ENCODE measurements around the gene KLHDC10. TPM values are rescaled to one million over a fixed set of nuclear protein-coding genes. Genes with fewer than 3 reads are reported as not detected.
"Not testable (repeated sequence)": the region's sequence is repeated elsewhere in the genome, so short reads cannot be mapped to it uniquely, and the experiment has no call there.

The KLHDC10 gene
- total RNA-seq, 1 donor from 2014 or later: 20.8 TPM

DNA sequence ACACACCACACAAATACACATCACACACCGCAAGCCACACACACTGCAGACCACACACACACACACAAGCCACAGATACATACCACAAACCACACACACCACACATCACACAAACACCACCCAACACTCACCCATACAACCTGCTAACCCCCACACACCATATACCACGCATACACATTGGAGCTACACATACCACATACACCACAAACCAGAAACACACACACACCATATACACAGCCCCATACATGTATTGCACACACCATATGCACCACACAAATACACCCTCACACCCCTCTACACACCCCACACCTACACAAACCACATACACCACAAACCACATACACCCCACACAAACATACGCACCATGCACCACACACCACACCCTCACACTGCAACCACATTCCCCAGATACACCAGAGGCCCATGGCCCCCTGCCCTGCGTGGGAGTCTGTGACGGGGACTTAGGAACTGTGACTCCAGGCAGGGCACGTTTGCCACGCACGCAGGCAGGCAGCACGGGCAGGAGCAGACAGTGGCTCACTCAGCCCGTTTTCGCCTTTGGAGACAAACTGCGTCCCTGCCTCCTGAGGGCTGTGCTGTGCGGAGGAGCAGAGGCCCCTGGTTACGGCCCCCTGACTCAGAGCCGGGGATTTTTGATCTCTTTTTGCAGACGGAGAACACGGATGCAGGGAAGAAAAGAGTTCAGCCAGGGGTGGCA, 82.3 kb downstream of the KLHDC10 start:
- no peak for DNase-seq (ENCODE audit: extremely low read depth, low read depth, low spot score)

GRCh38 chr7:130153211-130153908, 83.0 kb downstream of the KLHDC10 start:
- no peak for DNase-seq (ENCODE audit: extremely low read depth, low read depth, low spot score)

- DNase-seq (ENCODE audit: extremely low read depth, low read depth, low spot score): no peak
These were observed 83.8 kb downstream of the KLHDC10 start for GRCh38 chr7:130154131-130154500.

- DNase-seq (ENCODE audit: extremely low read depth, low read depth, low spot score): no peak
These were observed 84.4 kb downstream of the KLHDC10 start for GRCh38 chr7:130154501-130155317.

GRCh38 chr7:130156140-130156539, 85.8 kb downstream of the KLHDC10 start:
- DNase-seq (ENCODE audit: extremely low read depth, low read depth, low spot score): no peak

DNA sequence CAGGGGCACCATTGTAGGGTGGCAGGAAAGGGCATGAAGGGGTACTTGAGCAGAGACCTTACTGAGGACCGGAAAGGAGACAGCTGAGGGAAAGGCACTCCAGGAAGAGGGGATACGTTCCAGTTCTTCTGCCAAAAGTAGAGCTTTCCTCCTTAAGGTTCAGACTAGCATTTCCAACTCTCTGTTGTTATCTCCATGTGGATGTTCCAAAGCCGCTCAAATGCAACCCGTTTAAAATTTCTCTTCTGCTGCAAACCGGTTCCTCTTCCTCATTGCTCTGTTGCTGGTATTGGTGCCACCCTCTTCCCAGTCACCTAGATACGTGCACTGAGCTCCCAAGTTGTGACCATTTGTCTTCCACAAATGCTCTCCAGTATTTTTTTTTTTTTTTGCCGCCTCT, 87.4 kb downstream of the KLHDC10 start:
- DNase-seq (ENCODE audit: extremely low read depth, low read depth, low spot score): no peak

GRCh38 chr7:130160023-130160422, 89.7 kb downstream of the KLHDC10 start:
- no peak for DNase-seq (ENCODE audit: extremely low read depth, low read depth, low spot score)

- no peak for DNase-seq (ENCODE audit: extremely low read depth, low read depth, low spot score)
These were observed 90.1 kb downstream of the KLHDC10 start for GRCh38 chr7:130160455-130160854.

DNA sequence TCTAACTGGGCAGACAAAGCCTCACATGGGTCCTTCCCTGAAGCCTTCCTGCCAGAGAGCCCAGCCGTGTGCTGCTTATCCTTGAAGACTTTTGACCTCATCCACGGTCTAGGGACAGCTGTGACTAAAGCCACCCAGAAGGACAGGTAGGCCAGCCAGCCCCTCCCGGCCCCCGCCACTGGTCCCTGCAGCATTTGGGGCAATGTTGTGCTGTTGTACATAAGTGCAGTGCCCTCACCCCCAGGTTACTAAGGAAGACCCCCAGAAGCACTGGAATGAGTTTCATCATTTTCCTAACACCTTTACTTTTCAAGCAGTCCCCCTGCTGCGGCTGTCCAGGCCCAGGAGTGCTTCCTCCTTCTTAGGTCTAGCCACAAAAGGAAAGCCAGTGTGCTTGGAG, 91.9 kb downstream of the KLHDC10 start:
- no peak for DNase-seq (ENCODE audit: extremely low read depth, low read depth, low spot score)

DNA sequence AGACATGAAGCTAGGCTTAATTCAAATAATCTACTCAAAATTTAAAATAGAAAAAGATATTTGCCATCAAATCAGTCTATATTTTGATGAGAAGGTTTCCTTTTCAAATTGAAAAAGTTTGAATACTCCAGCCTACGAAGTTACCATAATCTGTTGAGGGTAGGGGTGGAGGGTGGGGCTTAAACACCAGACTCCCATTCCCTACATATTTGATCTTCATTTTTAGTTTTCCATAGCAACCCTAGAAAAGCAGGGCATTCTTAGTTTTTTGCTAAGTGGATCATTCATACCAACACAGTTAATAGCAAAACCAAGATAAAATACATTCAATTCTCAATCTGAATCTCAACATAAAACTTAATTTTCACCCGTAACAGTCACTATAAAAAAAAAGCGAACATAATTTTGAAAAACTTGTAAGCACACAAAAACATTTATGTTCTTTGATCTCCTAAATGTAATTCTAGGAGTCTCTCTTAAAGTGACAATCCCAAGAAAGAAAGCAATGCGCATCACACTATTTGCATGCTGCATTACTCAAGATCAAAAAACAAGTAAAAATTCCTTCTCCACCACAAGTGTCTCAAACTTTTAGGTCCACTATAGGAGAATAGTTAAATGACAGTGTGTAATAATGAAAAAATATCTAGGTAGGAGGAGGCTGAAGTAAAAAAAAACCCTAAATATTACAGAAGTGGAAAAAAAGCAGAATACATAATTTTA, 104.1 kb downstream of the KLHDC10 start:
- DNase-seq (ENCODE audit: extremely low read depth, low read depth, low spot score): no peak

DNA sequence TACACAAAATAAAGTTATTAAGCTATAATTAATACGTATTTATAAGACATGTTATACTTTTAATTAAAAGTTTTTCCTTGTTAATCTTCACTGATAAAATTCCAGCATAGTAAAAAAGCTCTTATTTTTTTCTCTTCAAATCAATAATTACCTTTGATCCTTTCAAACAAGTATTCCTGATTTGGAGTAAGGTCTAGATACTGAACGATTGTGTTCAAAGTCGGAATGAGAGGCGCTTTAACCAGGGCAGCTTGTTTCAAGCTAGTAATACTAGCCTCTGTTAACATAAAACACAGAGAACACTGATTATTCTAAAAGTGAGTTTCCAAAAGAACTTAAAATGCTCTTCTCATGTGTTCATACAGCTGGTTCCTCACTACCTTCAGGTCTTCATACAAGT, 107.9 kb downstream of the KLHDC10 start:
- no peak for DNase-seq (ENCODE audit: extremely low read depth, low read depth, low spot score)

DNA sequence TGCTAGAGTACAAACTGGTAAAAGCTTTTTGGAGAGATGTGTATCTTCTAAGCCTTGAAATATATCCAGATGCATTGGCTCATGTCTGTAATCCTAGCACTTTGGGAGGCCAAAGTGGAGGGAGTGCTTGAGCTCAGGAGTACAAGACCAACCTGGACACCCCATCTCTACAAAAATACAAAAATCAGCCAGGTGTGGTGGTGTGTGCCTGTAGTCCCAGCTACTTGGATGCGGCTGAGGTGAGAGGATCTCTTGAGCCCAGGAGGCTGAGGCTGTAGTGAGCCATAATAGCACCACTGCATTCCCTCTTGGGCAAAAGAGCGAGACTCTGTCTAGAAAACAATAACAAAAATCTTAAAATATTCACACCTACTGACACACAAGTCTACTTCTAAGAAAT, 109.3 kb downstream of the KLHDC10 start:
- no peak for DNase-seq (ENCODE audit: extremely low read depth, low read depth, low spot score)

- DNase-seq (ENCODE audit: extremely low read depth, low read depth, low spot score): no peak
These were observed 110.4 kb downstream of the KLHDC10 start for GRCh38 chr7:130180571-130181262.

- DNase-seq (ENCODE audit: extremely low read depth, low read depth, low spot score): no peak
These were observed 110.9 kb downstream of the KLHDC10 start for GRCh38 chr7:130181263-130181605.

- DNase-seq (ENCODE audit: extremely low read depth, low read depth, low spot score): no peak
These were observed 112.7 kb downstream of the KLHDC10 start for GRCh38 chr7:130182990-130183389.

DNA sequence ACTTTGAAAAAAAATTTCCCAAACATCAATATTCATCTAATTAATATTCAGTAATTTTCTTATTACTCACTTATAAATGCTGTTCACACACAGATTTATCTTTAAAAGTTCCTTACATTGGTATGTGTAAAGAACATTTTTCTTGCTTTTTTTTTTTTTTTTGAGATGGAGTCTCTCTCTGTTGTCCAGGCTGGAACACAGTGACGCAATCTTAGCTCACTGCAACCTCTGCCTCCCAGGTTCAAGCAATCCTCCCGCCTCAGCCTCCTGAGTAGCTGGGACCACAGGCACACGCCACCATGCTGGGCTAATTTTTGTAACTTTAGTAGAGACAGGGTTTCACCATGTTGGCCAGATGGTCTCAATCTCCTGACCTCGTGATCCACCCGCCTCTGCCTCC, 114.0 kb downstream of the KLHDC10 start:
- DNase-seq (ENCODE audit: extremely low read depth, low read depth, low spot score): not testable (repeated sequence)
